GM19467 (cell line): ENCODE measurements around the gene SYMPK.
"Not testable (repeated sequence)": the region's sequence is repeated elsewhere in the genome, so short reads cannot be mapped to it uniquely, and the experiment has no call there.

Source experiments
- ATAC-seq: cut with Tn5 transposase; IDR thresholded peaks from one replicate; pipeline ENCODE4 v1.9.1; 2021; ENCODE audit warnings: mild to moderate bottlenecking, moderate library complexity; ENCODE audit not compliant: unreplicated experiment

Gene SYMPK

GRCh38 chr19:45862564-45863334 lies at the start of gene SYMPK:
SYMPK (minus strand) TSS chr19:45863147; CDS start chr19:45854495, 8,652 bp downstream.
- peak; percentile 90 for ATAC-seq

GRCh38 chr19:45911291-45911690 lies 48.3 kb upstream of the SYMPK start:
- ATAC-seq, result no peak

GRCh38 chr19:45908956-45909355 lies 46.0 kb upstream of the SYMPK start:
- no peak for ATAC-seq

- ATAC-seq, result no peak
These were observed 43.3 kb upstream of the SYMPK start for GRCh38 chr19:45906221-45906620.

- ATAC-seq, result no peak
These were observed 42.1 kb upstream of the SYMPK start for GRCh38 chr19:45905011-45905410.

DNA sequence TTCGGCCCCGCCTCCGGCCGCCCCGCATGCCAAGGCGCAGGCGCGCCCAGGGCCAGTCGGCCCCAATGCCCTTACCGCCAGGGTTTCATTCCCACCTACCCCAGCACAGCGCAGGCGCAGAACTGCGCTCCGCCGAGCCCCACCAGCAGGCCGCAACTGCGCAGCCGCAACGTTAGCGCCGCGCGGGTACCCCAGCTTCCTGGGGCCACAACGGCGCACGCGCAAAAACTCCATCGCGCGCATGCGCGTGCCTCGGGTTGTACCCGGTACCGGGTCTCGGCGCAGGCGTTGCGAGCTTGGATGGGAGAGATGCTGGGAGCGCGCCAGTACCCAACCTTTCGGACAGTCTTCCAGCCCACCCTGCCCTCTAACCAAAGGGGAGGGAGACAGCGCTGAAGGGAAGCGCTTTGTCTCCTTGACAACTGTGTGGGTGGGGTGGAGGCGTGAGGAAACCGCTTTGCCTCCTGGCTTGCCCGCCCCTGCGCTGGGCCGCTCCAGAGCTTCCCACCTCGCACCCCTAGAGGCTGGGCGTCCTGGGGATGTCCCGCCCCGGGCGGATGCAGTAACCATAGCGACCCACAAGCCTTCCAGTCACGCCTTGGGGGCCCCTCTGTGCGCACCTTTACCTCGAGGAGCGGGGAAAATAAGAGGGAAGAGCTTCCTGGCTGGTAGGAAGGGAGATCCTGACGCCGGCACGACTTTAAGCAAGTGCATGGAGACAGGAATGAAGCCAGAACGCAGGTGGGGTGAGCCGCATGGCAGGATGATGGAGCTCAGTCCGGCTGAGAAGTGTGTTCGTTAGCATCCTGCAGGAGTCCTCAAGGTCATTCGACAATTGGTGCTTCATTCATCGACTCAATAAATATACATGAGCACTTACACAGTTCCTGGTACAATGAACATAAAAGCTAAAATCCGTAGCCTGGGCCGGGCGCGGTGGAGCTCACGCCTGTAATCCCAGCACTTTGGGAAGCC lies 40.0 kb upstream of the SYMPK start:
- peak; percentile 84 for ATAC-seq

GRCh38 chr19:45901912-45902650 lies 39.1 kb upstream of the SYMPK start, which contains the start of gene MYPOP:
MYPOP (minus strand) TSS chr19:45902613; CDS start chr19:45901773, 840 bp downstream.
- no peak for ATAC-seq

GRCh38 chr19:45901432-45901911 lies 38.5 kb upstream of the SYMPK start:
- no peak for ATAC-seq

DNA sequence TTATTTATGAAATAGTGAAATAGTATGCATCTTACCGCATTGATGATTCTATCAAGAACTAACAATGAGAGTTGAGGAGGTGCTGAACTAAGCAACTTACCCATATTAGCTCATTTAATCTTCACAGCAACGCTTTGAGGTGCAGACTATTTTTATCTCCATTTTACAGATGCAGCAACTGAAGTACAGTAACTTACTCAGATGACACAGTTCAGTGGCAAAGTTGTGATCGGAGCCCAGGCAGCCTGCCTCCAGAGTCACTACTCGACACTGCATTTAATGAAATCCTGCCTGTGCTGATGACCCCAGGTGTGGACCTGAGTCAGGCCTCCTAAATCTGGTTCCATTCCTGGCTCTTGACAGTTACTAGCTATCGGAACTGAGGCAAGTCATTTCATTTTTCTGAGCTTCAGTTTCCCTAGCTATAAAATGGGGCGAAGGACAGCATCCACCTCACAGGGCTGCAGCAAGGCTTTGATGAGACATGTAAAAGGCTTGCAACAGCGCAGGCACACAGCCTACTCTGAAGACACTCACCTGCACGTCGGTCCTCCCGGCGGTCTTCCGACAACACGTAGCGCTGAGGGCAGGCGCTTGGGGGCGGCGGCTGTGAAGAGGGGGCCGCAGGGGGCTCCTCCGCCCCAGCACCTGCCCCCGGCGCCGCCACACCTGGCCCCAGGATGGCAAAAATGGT lies 37.9 kb upstream of the SYMPK start:
- no peak for ATAC-seq

- ATAC-seq, result no peak
These were observed 37.1 kb upstream of the SYMPK start for GRCh38 chr19:45899919-45900589.

- no peak for ATAC-seq
These were observed 36.3 kb upstream of the SYMPK start for GRCh38 chr19:45899253-45899652.

- no peak for ATAC-seq
These were observed 34.4 kb upstream of the SYMPK start for GRCh38 chr19:45897261-45897812.

DNA sequence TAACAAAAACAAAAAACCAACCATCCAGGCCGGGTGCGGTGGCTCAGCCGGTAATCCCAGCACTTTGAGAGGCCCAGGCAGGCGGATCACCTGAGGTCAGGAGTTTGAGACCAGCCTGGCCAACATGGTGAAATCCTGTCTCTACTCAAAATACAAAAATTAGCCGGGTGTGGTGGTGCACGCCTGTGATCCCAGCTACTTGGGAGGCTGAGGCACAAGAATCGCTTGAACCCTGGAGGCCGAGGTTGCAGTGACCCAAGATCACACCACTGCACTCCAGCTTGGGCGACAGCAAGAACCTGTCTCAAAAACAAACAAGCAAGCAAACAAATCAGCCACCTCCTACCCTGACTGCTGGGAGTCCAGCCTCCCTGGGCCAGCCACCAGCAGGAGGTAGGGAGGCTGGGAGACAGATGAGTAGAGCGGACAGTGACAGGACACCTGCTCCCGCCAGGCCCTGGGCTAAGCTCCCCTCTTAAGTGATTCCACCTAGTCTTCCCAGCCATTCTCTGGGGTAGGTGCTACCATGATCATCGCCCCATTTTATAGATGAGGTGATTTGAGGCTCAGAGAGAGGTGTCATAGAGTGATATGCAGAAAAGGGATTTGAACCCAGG lies 33.1 kb upstream of the SYMPK start:
- ATAC-seq, result not testable (repeated sequence)

GRCh38 chr19:45895519-45895972 lies 32.6 kb upstream of the SYMPK start:
- no peak for ATAC-seq

DNA sequence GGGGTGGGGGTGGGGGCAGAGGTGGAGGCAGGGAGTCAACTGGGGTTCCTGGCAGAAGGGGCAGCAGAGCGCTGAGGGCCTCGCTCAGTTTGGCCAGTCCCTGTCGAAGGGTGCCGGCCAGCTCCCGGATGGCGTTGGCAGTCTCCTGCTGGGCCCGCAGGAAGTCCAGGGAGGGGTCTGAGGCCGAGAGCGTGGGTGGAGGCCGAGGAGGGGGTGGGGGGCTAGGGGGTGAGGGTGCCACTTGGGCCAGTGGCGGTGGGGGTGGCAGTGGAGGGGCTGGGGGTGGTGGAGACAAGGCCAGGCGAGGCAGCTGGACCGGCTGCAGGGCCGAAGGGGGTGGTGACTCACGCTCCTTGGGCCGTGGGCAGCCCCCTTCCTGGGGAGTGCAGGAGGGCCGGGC lies 27.9 kb upstream of the SYMPK start:
- no peak for ATAC-seq

DNA sequence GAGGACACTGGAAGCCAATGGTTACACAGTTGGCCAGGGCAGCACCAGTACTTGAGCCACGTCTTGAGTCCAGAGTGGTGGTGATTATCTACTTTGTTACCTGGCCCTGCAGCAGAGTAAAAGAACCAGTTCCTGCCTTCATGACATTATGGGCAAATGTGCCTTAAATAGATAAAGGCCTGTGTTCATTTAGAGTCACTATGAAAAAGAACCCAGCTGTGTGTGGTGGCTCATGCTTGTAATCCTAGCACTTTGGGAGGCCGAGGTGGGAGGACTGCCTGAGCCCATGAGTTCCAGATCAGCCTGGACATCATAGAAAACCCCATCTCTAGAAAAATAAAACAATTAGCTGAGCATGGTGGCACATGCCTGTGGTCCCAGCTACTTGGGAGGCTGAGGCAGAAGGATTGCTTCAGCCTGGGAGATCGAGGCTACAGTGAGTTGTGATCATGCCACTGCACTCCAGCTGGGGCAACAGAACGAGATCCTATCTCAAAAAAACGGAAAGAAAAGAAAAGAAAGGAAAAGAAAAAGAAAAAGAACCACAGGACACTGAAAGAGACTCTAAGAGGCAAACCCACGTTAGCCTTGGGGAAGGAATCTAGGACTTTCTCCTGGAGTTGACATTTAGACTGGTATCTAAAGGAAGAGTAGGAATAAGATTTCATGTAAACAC lies 26.4 kb upstream of the SYMPK start:
- ATAC-seq, result no peak

DNA sequence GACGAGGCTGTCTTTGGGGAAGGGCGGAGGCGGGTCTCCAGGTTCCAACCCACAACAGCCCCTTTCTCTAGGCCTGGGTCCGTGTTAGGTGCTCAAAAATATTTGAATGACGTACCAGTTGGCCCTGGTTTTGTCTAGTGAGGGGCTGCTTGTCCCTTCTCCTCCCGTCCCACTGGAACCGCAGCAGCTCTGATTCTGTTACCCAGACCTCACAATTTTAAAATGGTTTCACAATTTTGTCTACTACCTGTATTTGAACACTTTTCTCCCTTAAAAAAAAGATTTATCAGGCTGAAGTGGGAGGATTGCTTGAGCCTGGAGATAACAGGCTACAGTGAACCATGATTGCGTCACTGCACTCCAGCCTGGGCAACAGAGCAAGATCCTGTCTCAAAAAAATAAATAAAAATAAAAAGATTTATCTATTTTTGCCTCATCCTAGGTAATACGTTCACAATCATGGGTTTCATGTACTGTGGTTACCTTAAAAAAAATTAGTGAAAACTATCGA lies 24.3 kb upstream of the SYMPK start:
- no peak for ATAC-seq
